GM12878 (cell line): ENCODE data around the gene ANAPC16. TPM values are rescaled to one million over a fixed set of nuclear protein-coding genes. Genes with fewer than 3 reads are reported as not detected.

Source experiments
- ATAC-seq: fragments of 200-7000 bp; cut with Tn5 transposase; 3 replicates; pipeline ENCODE4 v1.9.1; 2020; ENCODE audit warnings: mild to moderate bottlenecking, moderate library complexity
- BruUV-seq: library from RNA; stranded (reverse); fragments of 400-500 nt; replicated peaks from 2 replicates; lab custom pipeline; 2021; lab: Mats Ljungman, UMichigan
- CTCF ChIA-PET: fragments of 300-600 bp; sonication (Branson Sonifier 250); formaldehyde crosslinking; extraction: SDS; loops from one replicate; lab custom pipeline; 2021; ENCODE audit warnings: inconsistent platforms; lab: Yijun Ruan, JAX
- POLR2A ChIA-PET: fragments of 350-600 bp; formaldehyde crosslinking; extraction: SDS; loops from one replicate; lab custom pipeline; 2021; ENCODE audit warnings: inconsistent platforms; lab: Charles Lee
- RAD21 ChIA-PET: fragments of 300-600 bp; sonication (Branson Sonifier 250); formaldehyde crosslinking; loops from one replicate; lab custom pipeline; 2023; ENCODE audit warnings: antibody characterized with exemption; ENCODE audit not compliant: unreplicated experiment; lab: Charles Lee
- SMC1A ChIA-PET: fragments of 300-600 bp; sonication (Branson Sonifier 250); formaldehyde crosslinking; loops from one replicate; lab custom pipeline; 2023; ENCODE audit not compliant: unreplicated experiment, uncharacterized antibody; lab: Charles Lee
- DNase-seq: peaks from one replicate; pipeline ENCODE4 v3.0.0-alpha.2; 2011; ENCODE audit warnings: low read depth, low spot score
- FAIRE-seq: peaks from 3 replicates; lab custom pipeline; 2011; peaks lifted over from hg19 to GRCh38; lab: Jason Lieb, UNC
- H2AFZ ChIP-seq: 2 replicates; pipeline ENCODE4 v1.6.0; 2011; ENCODE audit warnings: low read depth, low read length, control low read depth; ENCODE audit not compliant: control insufficient read depth
- H3K27ac ChIP-seq: 2 replicates; pipeline ENCODE4 v1.5.1; 2011; ENCODE audit warnings: control low read depth; ENCODE audit not compliant: control insufficient read depth, insufficient read depth
- H3K27me3 ChIP-seq, 2 experiments: replicated peaks in 1 of 2; 2 replicates each; pipeline versions ENCODE4 v1.6.0 to v1.6.1; 2011; ENCODE audit warnings: low read length in 1 of 2; ENCODE audit not compliant: control insufficient read depth in 2 of 2, insufficient read depth in 2 of 2
- H3K36me3 ChIP-seq, 2 experiments: 2 replicates each; pipeline ENCODE4 v1.5.1; 2011; ENCODE audit warnings: low read length in 1 of 2; ENCODE audit not compliant: control insufficient read depth in 2 of 2, insufficient read depth in 2 of 2
- H3K4me1 ChIP-seq: 2 replicates; pipeline ENCODE4 v1.6.1; 2011; ENCODE audit warnings: mild to moderate bottlenecking, low read length, moderate library complexity, mixed read lengths; ENCODE audit not compliant: control insufficient read depth, insufficient read depth
- H3K4me2 ChIP-seq: 2 replicates; pipeline ENCODE4 v1.6.0; 2011; ENCODE audit warnings: control low read depth; ENCODE audit not compliant: control insufficient read depth, insufficient read depth
- H3K4me3 ChIP-seq: fragments of 200-600 bp; sonication (generic); 2 replicates; pipeline ENCODE4 v1.5.1; 2016
- H3K79me2 ChIP-seq: 2 replicates; pipeline ENCODE4 v1.6.0; 2011; ENCODE audit warnings: low read length; ENCODE audit not compliant: control insufficient read depth, insufficient read depth
- H3K9ac ChIP-seq: 2 replicates; pipeline ENCODE4 v1.8.0; 2011; ENCODE audit warnings: low read length, control low read depth, mixed read lengths; ENCODE audit not compliant: control insufficient read depth, insufficient read depth
- H3K9me3 ChIP-seq: replicated peaks from 3 replicates; pipeline ENCODE4 v1.5.1; 2011; ENCODE audit warnings: mild to moderate bottlenecking, low read length; ENCODE audit not compliant: control insufficient read depth, insufficient read depth
- H4K20me1 ChIP-seq: 2 replicates; pipeline ENCODE4 v1.6.0; 2011; ENCODE audit not compliant: control insufficient read depth, insufficient read depth
- BCLAF1 ChIP-seq: fragments of 450-650 bp; IDR thresholded peaks from 2 replicates; pipeline ENCODE4 v1.6.1; 2017; ENCODE audit warnings: antibody characterized with exemption, mild to moderate bottlenecking, moderate library complexity
- FOS ChIP-seq: IDR thresholded peaks from 3 replicates; pipeline ENCODE4 v1.6.1; 2011; ENCODE audit warnings: borderline replicate concordance; ENCODE audit not compliant: insufficient read length; ENCODE audit errors: extremely low read depth
- KLF5 ChIP-seq: fragments of 450-650 bp; IDR thresholded peaks from 2 replicates; pipeline ENCODE4 v1.6.1; 2014; ENCODE audit warnings: mild to moderate bottlenecking; ENCODE audit not compliant: partially characterized antibody
- NFXL1 ChIP-seq: fragments of 450-650 bp; IDR thresholded peaks from 2 replicates; pipeline ENCODE4 v1.6.1; 2017; ENCODE audit warnings: antibody characterized with exemption, mild to moderate bottlenecking, borderline replicate concordance
- RBBP5 ChIP-seq: fragments of 200-600 bp; sonication (generic); conservative IDR thresholded peaks from 2 replicates; pipeline ENCODE4 v1.6.1; 2016
- TCF3 ChIP-seq: IDR thresholded peaks from 2 replicates; pipeline ENCODE4 v1.6.1; 2012; ENCODE audit warnings: low read depth, mild to moderate bottlenecking, low read length, borderline replicate concordance; ENCODE audit not compliant: insufficient read depth
- USF2 ChIP-seq: IDR thresholded peaks from 2 replicates; pipeline ENCODE4 v1.6.1; 2011; ENCODE audit warnings: low read depth, low read length, improper control_type of control experiment, borderline replicate concordance
- ZBTB11 ChIP-seq: fragments of 450-650 bp; formaldehyde crosslinking; IDR thresholded peaks from 2 replicates; pipeline ENCODE4 v1.5.0; 2022; ENCODE audit warnings: mild to moderate bottlenecking, missing genetic modification characterization
- ZNF687 ChIP-seq: fragments of 450-650 bp; IDR thresholded peaks from 2 replicates; pipeline ENCODE4 v1.6.1; 2017; ENCODE audit warnings: mild to moderate bottlenecking, moderate library complexity
- WGBS: methylation state at CpG from one replicate; pipeline ENCODE4 v1.1.6; 2016; ENCODE audit warnings: low lambda C conversion rate; ENCODE audit not compliant: insufficient replicate concordance, insufficient coverage; ENCODE audit errors: missing lambda C conversion rate; 5-methylcytosine and 5-hydroxymethylcytosine counted together
- in situ Hi-C: fragments of 300-500 bp; cut with MboI; formaldehyde crosslinking; loops from 9 replicates; pipeline ENCODE4 v1.14.3; 2018; ENCODE audit warnings: mixed read lengths
- intact Hi-C: fragments of 100-400 bp; cut with micrococcal nuclease; formaldehyde crosslinking; loops from one replicate; pipeline ENCODE4 v1.14.2; 2022; ENCODE audit not compliant: unreplicated experiment
- polyA plus RNA-seq, 11 experiments: library from polyadenylated mRNA; depleted of rRNA in 4 of 11; unstranded in 6 of 11; stranded (reverse) in 5 of 11; fragments of >200 nt; fragmentation: Nextera tagmentation in 4 of 11; fragmentation: Illumina TruSeq in 1 of 11; extraction: Ambion mirVana in 4 of 11; extraction: Trizol in 1 of 11; gene quantifications; 1 replicate in 1 of 11; 2 replicates in 10 of 11; pipeline versions ENCODE4 v1.2.1 to v1.2.3, GENCODE V29; 2011 to 2016; ENCODE audit warnings: inconsistent platforms in 2 of 11, missing spikeins in 2 of 11, low read depth in 1 of 11
- total RNA-seq, 4 experiments: library from RNA; depleted of rRNA in 3 of 4; stranded (reverse); fragments of >200 nt in 3 of 4; fragmentation: Illumina TruSeq in 1 of 4; extraction: Trizol in 1 of 4; gene quantifications; 2 replicates each; pipeline versions ENCODE4 v1.2.1 to v1.2.3, GENCODE V29; 2013 to 2021

ANAPC16 gene
- total and polyA plus RNA-seq, 10 of the 15 experiments (the other 5 are each of a cell fraction or from before 2014, with no cell fraction given): 66.9 to 208 (median 134) TPM

GRCh38 chr10:72204296-72204695 lies 11.5 kb upstream of the ANAPC16 start:
- FAIRE-seq: no peak
- Histone ChIP-seq H3K4me2 (no peak overlapping the region), H3K79me2 (no peaks in the 10 kb centered on the region), H4K20me1 (no peaks in the 10 kb centered on the region), H3K9me3 (no peaks in the 10 kb centered on the region), H3K36me3 (peaks cover 2 to 25% of the 10 kb centered on the region in 2 experiments; a peak in 2 of 4 replicates)
- intact Hi-C loops: no loop called here
- RAD21 ChIA-PET: no interaction called here
- SMC1A ChIA-PET: interaction anchor here (0.6 to 1.0 kb wide), 2 partner anchors 25 to 71 kb away, joined by 3 read pairs; no protein-coding TSS in a partner anchor
- POLR2A ChIA-PET: no interaction called here
- no TSS peak for BruUV-seq
- no peak for TF ChIP-seq ZNF687
- no peak for TF ChIP-seq FOS
- TF ChIP-seq KLF5: no peak
- no peak for TF ChIP-seq ZBTB11 (CRISPR knock-in tag)
- no peak for TF ChIP-seq NFXL1
- TF ChIP-seq TCF3: no peak
- TF ChIP-seq RBBP5: no peak
- TF ChIP-seq BCLAF1: no peak
- TF ChIP-seq USF2: no peak
- TF ChIP-seq, all 136 proteins: peak for 0
- CTCF ChIA-PET: interaction anchor here (0.8 to 1.0 kb wide), 2 partner anchors 11 to 136 kb away, joined by 3 read pairs; partner anchors contain the start of gene ANAPC16
- in situ Hi-C loops: no loop called here
- Histone ChIP-seq H3K9ac (no peak overlapping the region), H3K27ac (no peak overlapping the region), H3K27me3 (no peaks in the 10 kb centered on the region), H3K4me1 (no peaks in the 10 kb centered on the region), H3K4me3 (no peak overlapping the region), H2AFZ (no peak overlapping the region)
- ATAC-seq (no peak), DNase-seq (no peak)
- WGBS: 92% methylated on average over 9 of the region's 9 CpGs
